ENCODE measurements around the gene FSD1.

FSD1 gene

GRCh38 chr19:4260613-4261191, 43.7 kb upstream of the FSD1 start:
- no peak overlapping the region for H3K27ac ChIP-seq (ENCODE audit: low read length)
- TF ChIP-seq CTCF (IDR thresholded peaks at IDR 0.05; ENCODE audit: low read depth, low read length) (no peak), EZH2phosphoT487 (IDR thresholded peaks at IDR 0.05; ENCODE audit: low read depth) (no peak)
- no peaks in the 10 kb centered on the region for H3K79me2 ChIP-seq (ENCODE audit: low read length)
- no peak overlapping the region for H3K9ac ChIP-seq (ENCODE audit: low read length)
- no peak overlapping the region for H3K4me2 ChIP-seq (ENCODE audit: low read length)
- H4K20me1 ChIP-seq (ENCODE audit: insufficient read depth, low read length) = no peaks in the 10 kb centered on the region
- 0 out of 2 replicates have a peak, but pooled peaks cover 4% of the 10 kb centered on the region for H3K9me3 ChIP-seq (ENCODE audit: insufficient read depth, low read length)
- no peak overlapping the region for H2AFZ ChIP-seq (ENCODE audit: low read depth, low read length)
- H3K36me3 ChIP-seq (replicated peaks; ENCODE audit: low read depth, low read length) = peaks cover 23% of the 10 kb centered on the region
- no peaks in the 10 kb centered on the region for H3K27me3 ChIP-seq (ENCODE audit: low read depth, low read length)
- peaks cover 6% of the 10 kb centered on the region for H3K4me1 ChIP-seq (ENCODE audit: low read length)
- H3K4me3 ChIP-seq (ENCODE audit: low read length) = no peak overlapping the region

- H3K4me2 ChIP-seq (ENCODE audit: low read length) = no peak overlapping the region
- no peak overlapping the region for H2AFZ ChIP-seq (ENCODE audit: low read depth, low read length)
- no peaks in the 10 kb centered on the region for H4K20me1 ChIP-seq (ENCODE audit: insufficient read depth, low read length)
- H3K27me3 ChIP-seq (ENCODE audit: low read depth, low read length) = no peaks in the 10 kb centered on the region
- no peaks in the 10 kb centered on the region for H3K79me2 ChIP-seq (ENCODE audit: low read length)
- TF ChIP-seq CTCF (IDR thresholded peaks at IDR 0.05; ENCODE audit: low read depth, low read length) (no peak), EZH2phosphoT487 (IDR thresholded peaks at IDR 0.05; ENCODE audit: low read depth) (no peak)
- no peak overlapping the region for H3K9ac ChIP-seq (ENCODE audit: low read length)
- H3K36me3 ChIP-seq (replicated peaks; ENCODE audit: low read depth, low read length) = peaks cover 10% of the 10 kb centered on the region
- H3K4me3 ChIP-seq (ENCODE audit: low read length) = no peak overlapping the region
- H3K4me1 ChIP-seq (ENCODE audit: low read length) = peaks cover 11% of the 10 kb centered on the region
- no peaks in the 10 kb centered on the region for H3K9me3 ChIP-seq (ENCODE audit: insufficient read depth, low read length)
- H3K27ac ChIP-seq (ENCODE audit: low read length) = no peak overlapping the region
Measured at GRCh38 chr19:4264812-4265211, 39.6 kb upstream of the FSD1 start.

- peaks cover 5% of the 10 kb centered on the region; the same call in 1 of the 2 replicates for H3K4me1 ChIP-seq (ENCODE audit: low read length)
- H3K27me3 ChIP-seq (ENCODE audit: low read depth, low read length) = no peaks in the 10 kb centered on the region
- no peak overlapping the region for H2AFZ ChIP-seq (ENCODE audit: low read depth, low read length)
- no peak overlapping the region for H3K4me3 ChIP-seq (ENCODE audit: low read length)
- no peaks in the 10 kb centered on the region for H4K20me1 ChIP-seq (ENCODE audit: insufficient read depth, low read length)
- H3K36me3 ChIP-seq (replicated peaks; ENCODE audit: low read depth, low read length) = peaks cover 12% of the 10 kb centered on the region
- TF ChIP-seq EZH2phosphoT487 (IDR thresholded peaks at IDR 0.05; ENCODE audit: low read depth) (no peak), CTCF (IDR thresholded peaks at IDR 0.05; ENCODE audit: low read depth, low read length) (no peak)
- H3K27ac ChIP-seq (ENCODE audit: low read length) = no peak overlapping the region
- H3K9me3 ChIP-seq (ENCODE audit: insufficient read depth, low read length) = no peaks in the 10 kb centered on the region
- no peak overlapping the region for H3K4me2 ChIP-seq (ENCODE audit: low read length)
- no peak overlapping the region for H3K9ac ChIP-seq (ENCODE audit: low read length)
- no peaks in the 10 kb centered on the region for H3K79me2 ChIP-seq (ENCODE audit: low read length)
Measured at GRCh38 chr19:4266253-4267000, 38.0 kb upstream of the FSD1 start.

- no peaks in the 10 kb centered on the region for H3K79me2 ChIP-seq (ENCODE audit: low read length)
- H3K4me2 ChIP-seq (ENCODE audit: low read length) = no peak overlapping the region
- peak; percentile 80 for TF ChIP-seq CTCF (IDR thresholded peaks at IDR 0.05; ENCODE audit: low read depth, low read length)
- no peak for TF ChIP-seq EZH2phosphoT487 (IDR thresholded peaks at IDR 0.05; ENCODE audit: low read depth)
- H3K36me3 ChIP-seq (replicated peaks; ENCODE audit: low read depth, low read length) = peaks cover 14% of the 10 kb centered on the region
- H2AFZ ChIP-seq (ENCODE audit: low read depth, low read length) = no peak overlapping the region
- H3K27ac ChIP-seq (ENCODE audit: low read length) = no peak overlapping the region
- no peaks in the 10 kb centered on the region for H4K20me1 ChIP-seq (ENCODE audit: insufficient read depth, low read length)
- H3K4me1 ChIP-seq (ENCODE audit: low read length) = peaks cover 5% of the 10 kb centered on the region; the same call in 1 of the 2 replicates
- H3K9ac ChIP-seq (ENCODE audit: low read length) = no peak overlapping the region
- no peaks in the 10 kb centered on the region for H3K9me3 ChIP-seq (ENCODE audit: insufficient read depth, low read length)
- no peak overlapping the region for H3K4me3 ChIP-seq (ENCODE audit: low read length)
- H3K27me3 ChIP-seq (ENCODE audit: low read depth, low read length) = no peaks in the 10 kb centered on the region
Measured at GRCh38 chr19:4267101-4267900, 37.1 kb upstream of the FSD1 start.

Data from OCI-LY3 (cell line).